HCT116 (cell line): ENCODE data around the gene MYZAP. TPM values are rescaled to one million over a fixed set of nuclear protein-coding genes. Genes with fewer than 3 reads are reported as not detected.

Experiments used
- ATAC-seq: fragments of 200-7000 bp; cut with Tn5 transposase; 2 replicates; pipeline ENCODE4 v1.9.1; 2020; ENCODE audit warnings: mild to moderate bottlenecking, moderate library complexity
- BruUV-seq: library from RNA; stranded (reverse); fragments of 400-500 nt; replicated peaks from 2 replicates; lab custom pipeline; 2021; lab: Mats Ljungman, UMichigan
- CTCF ChIA-PET: fragments of 300-600 bp; sonication (Branson Sonifier 250); formaldehyde crosslinking; loops from one replicate; lab custom pipeline; 2021; ENCODE audit warnings: antibody characterized with exemption; lab: Charles Lee
- POLR2A ChIA-PET: fragments of 300-600, 350-600 bp; sonication (Branson Sonifier 250); formaldehyde crosslinking; loops from one replicate; lab custom pipeline; 2021; ENCODE audit warnings: antibody characterized with exemption; lab: Charles Lee
- RAD21 ChIA-PET, 2 experiments: fragments of 300-600 bp; sonication (Branson Sonifier 250); formaldehyde crosslinking; loops; one replicate each; lab custom pipeline; 2023; ENCODE audit warnings: low total read pairs in 2 of 2; ENCODE audit not compliant: uncharacterized antibody in 2 of 2, unreplicated experiment in 2 of 2, low non-redundant PET in 1 of 2; lab: Charles Lee
- DNase-seq: peaks from one replicate; pipeline ENCODE4 v3.0.0-alpha.2; 2010; ENCODE audit warnings: low read depth, low spot score
- H2AFZ ChIP-seq: fragments of 200-600 bp; shearing (Covaris generic), sonication (generic); 2 replicates; pipeline ENCODE4 v1.6.1; 2017; ENCODE audit warnings: low read depth, mixed run types, mixed read lengths, antibody characterized with exemption, low read length; ENCODE audit not compliant: poor library complexity, severe bottlenecking
- H3K27ac ChIP-seq: 2 replicates; pipeline ENCODE4 v1.5.1; 2012; ENCODE audit warnings: low read depth, low read length
- H3K27me3 ChIP-seq: fragments of 200-600 bp; sonication (generic); 2 replicates; pipeline ENCODE4 v1.6.1; 2016; ENCODE audit warnings: mixed run types, low read length, mixed read lengths; ENCODE audit not compliant: insufficient read depth
- H3K36me3 ChIP-seq, 2 experiments: fragments of 200-500 bp in 1 of 2; fragments of 200-600 bp in 1 of 2; sonication (Bioruptor generic) in 1 of 2; sonication (generic) in 1 of 2; 2 replicates each; pipeline versions ENCODE4 v1.5.1 to v1.6.1; 2014 to 2016; ENCODE audit warnings: low read length in 2 of 2, inconsistent platforms in 1 of 2, mixed read lengths in 1 of 2, mixed run types in 1 of 2; ENCODE audit not compliant: insufficient read depth in 2 of 2, control insufficient read depth in 1 of 2
- H3K4me1 ChIP-seq, 2 experiments: fragments of 200-600 bp in 1 of 2; sonication (generic) in 1 of 2; 2 replicates each; pipeline versions ENCODE4 v1.5.1 to v1.6.1; 2012 to 2017; ENCODE audit warnings: low read length in 2 of 2, inconsistent platforms in 1 of 2, mild to moderate bottlenecking in 1 of 2, mixed read lengths in 1 of 2, mixed run types in 1 of 2, moderate library complexity in 1 of 2; ENCODE audit not compliant: insufficient read depth in 2 of 2, control insufficient read depth in 1 of 2
- H3K4me2 ChIP-seq: fragments of 200-600 bp; sonication (generic); 2 replicates; pipeline ENCODE4 v1.6.1; 2017; ENCODE audit warnings: mixed run types, low read length, mixed read lengths
- H3K4me3 ChIP-seq, 2 experiments: fragments of 200-600 bp in 1 of 2; sonication (generic) in 1 of 2; replicated peaks in 1 of 2; 2 replicates each; pipeline ENCODE4 v1.5.1; 2011 to 2016; ENCODE audit warnings: low read length in 2 of 2, control low read depth in 1 of 2, low read depth in 1 of 2, mild to moderate bottlenecking in 1 of 2, mixed read lengths in 1 of 2, mixed run types in 1 of 2
- H3K79me2 ChIP-seq: fragments of 200-600 bp; sonication (generic); 2 replicates; pipeline ENCODE4 v1.6.1; 2017; ENCODE audit warnings: mild to moderate bottlenecking, mixed run types, low read length, moderate library complexity, mixed read lengths; ENCODE audit not compliant: insufficient read depth
- H3K9ac ChIP-seq: fragments of 200-600 bp; sonication (generic); 2 replicates; pipeline ENCODE4 v1.6.1; 2016; ENCODE audit warnings: low read length, mixed read lengths
- H3K9me2 ChIP-seq: fragments of 200-600 bp; sonication (generic), shearing (Covaris generic); 2 replicates; pipeline ENCODE4 v1.6.1; 2017; ENCODE audit warnings: mixed run types, mild to moderate bottlenecking, moderate library complexity; ENCODE audit not compliant: insufficient read depth
- H3K9me3 ChIP-seq, 2 experiments: fragments of 200-500 bp in 1 of 2; fragments of 200-600 bp in 1 of 2; sonication (Bioruptor generic) in 1 of 2; sonication (generic) in 1 of 2; 2 replicates each; pipeline ENCODE4 v1.6.1; 2014 to 2017; ENCODE audit warnings: low read length in 2 of 2, mixed read lengths in 2 of 2, inconsistent platforms in 1 of 2, low read depth in 1 of 2, mild to moderate bottlenecking in 1 of 2, mixed run types in 1 of 2, moderate library complexity in 1 of 2; ENCODE audit not compliant: control insufficient read depth in 1 of 2, insufficient read depth in 1 of 2
- H4K20me1 ChIP-seq: fragments of 200-600 bp; sonication (generic), shearing (Covaris generic); 2 replicates; pipeline ENCODE4 v1.6.1; 2017; ENCODE audit warnings: mixed run types, mild to moderate bottlenecking, moderate library complexity; ENCODE audit not compliant: insufficient read depth
- ATF3 ChIP-seq: IDR thresholded peaks from 2 replicates; pipeline ENCODE4 v1.6.1; 2012
- CBX3 ChIP-seq: IDR thresholded peaks from 2 replicates; pipeline ENCODE4 v1.6.1; 2012; ENCODE audit warnings: low read depth
- CEBPB ChIP-seq: IDR thresholded peaks from 2 replicates; pipeline ENCODE4 v1.6.1; 2012; ENCODE audit warnings: low read depth
- EGR1 ChIP-seq: IDR thresholded peaks from 2 replicates; pipeline ENCODE4 v1.6.1; 2012; ENCODE audit warnings: low read depth
- EZH2 ChIP-seq: fragments of 200-600 bp; sonication (generic); IDR thresholded peaks from 2 replicates; pipeline ENCODE4 v1.6.1; 2017; ENCODE audit warnings: antibody characterized with exemption, mixed run types
- EZH2phosphoT487 ChIP-seq: fragments of 200-600 bp; IDR thresholded peaks from 2 replicates; pipeline ENCODE4 v1.6.1; 2018; ENCODE audit warnings: antibody characterized with exemption, borderline replicate concordance
- MAX ChIP-seq: IDR thresholded peaks from 2 replicates; pipeline ENCODE4 v1.6.1; 2012
- POLR2A ChIP-seq: IDR thresholded peaks from 2 replicates; pipeline ENCODE4 v1.7.0; 2011; ENCODE audit warnings: borderline replicate concordance; ENCODE audit not compliant: insufficient read depth, insufficient read length; ENCODE audit errors: extremely low read depth
- POLR2AphosphoS5 ChIP-seq: IDR thresholded peaks from 2 replicates; pipeline ENCODE4 v1.6.1; 2011; ENCODE audit warnings: mild to moderate bottlenecking, low read depth, low read length, moderate library complexity
- RAD21 ChIP-seq: IDR thresholded peaks from 2 replicates; pipeline ENCODE4 v1.6.1; 2012; ENCODE audit warnings: low read depth, mild to moderate bottlenecking
- REST ChIP-seq: IDR thresholded peaks from 2 replicates; pipeline ENCODE4 v1.6.1; 2012; ENCODE audit warnings: low read depth
- SRF ChIP-seq: IDR thresholded peaks from 2 replicates; pipeline ENCODE4 v1.6.1; 2012; ENCODE audit warnings: low read depth
- YY1 ChIP-seq: IDR thresholded peaks from 2 replicates; pipeline ENCODE4 v1.6.1; 2011; ENCODE audit warnings: low read length, low read depth, moderate library complexity, mild to moderate bottlenecking; ENCODE audit not compliant: insufficient replicate concordance; ENCODE audit errors: extremely low read depth
- ZFX ChIP-seq: fragments of 450-650 bp; IDR thresholded peaks from 2 replicates; pipeline ENCODE4 v1.6.1; 2017
- ZNF274 ChIP-seq: fragments of 200-500 bp; sonication (Bioruptor generic); IDR thresholded peaks from 2 replicates; pipeline ENCODE4 v1.6.1; 2014; ENCODE audit warnings: mild to moderate bottlenecking, low read depth, low read length, inconsistent platforms
- intact Hi-C: fragments of 100-400 bp; cut with micrococcal nuclease; formaldehyde crosslinking; loops from 2 replicates; pipeline ENCODE4 v1.10.0; 2022
- total RNA-seq: library from RNA; stranded (reverse); gene quantifications from one replicate; pipeline ENCODE4 v1.2.1, GENCODE V29; 2021; ENCODE audit not compliant: unreplicated experiment

Gene MYZAP
- total RNA-seq, 1 experiment from 2014 or later = 5.8 TPM

- DNase-seq (no peak), ATAC-seq (no peak)
- no peaks in the 10 kb centered on the region for H3K9me3 ChIP-seq
- CTCF ChIA-PET = interaction anchor here (1.2 to 4.0 kb wide), 2 partner anchors 11 to 25 kb away, joined by 4 to 22 read pairs; no protein-coding TSS in a partner anchor
- H3K79me2 ChIP-seq = no peaks in the 10 kb centered on the region
- RAD21 ChIA-PET = no interaction called here
- H2AFZ ChIP-seq = no peak overlapping the region
- no TSS peak for BruUV-seq
- TF ChIP-seq EGR1 = no peak
- no peak for TF ChIP-seq ZFX
- no peak for TF ChIP-seq CEBPB
- no peak for TF ChIP-seq POLR2A
- no peak for TF ChIP-seq ZNF274
- no peak for TF ChIP-seq RAD21
- TF ChIP-seq ATF3 = no peak
- TF ChIP-seq POLR2AphosphoS5 = no peak
- H3K4me1 ChIP-seq = peaks cover 31 to 41% of the 10 kb centered on the region in 2 experiments
- POLR2A ChIA-PET = no interaction called here
- no peak overlapping the region for H3K4me3 ChIP-seq
- no peak overlapping the region for H3K9ac ChIP-seq
- H3K9me2 ChIP-seq = no peaks in the 10 kb centered on the region
- H3K36me3 ChIP-seq = no peaks in the 10 kb centered on the region
- H3K27me3 ChIP-seq = no peaks in the 10 kb centered on the region
- intact Hi-C loops = no loop called here
- H3K27ac ChIP-seq = no peak overlapping the region
- no peaks in the 10 kb centered on the region for H4K20me1 ChIP-seq
- no peak overlapping the region for H3K4me2 ChIP-seq
These were observed 38.2 kb upstream of the MYZAP start for GRCh38 chr15:57553526-57553925.

GRCh38 chr15:57554063-57554811, 37.5 kb upstream of the MYZAP start:
- H3K27ac ChIP-seq = no peak overlapping the region
- H3K4me3 ChIP-seq = no peak overlapping the region
- H2AFZ ChIP-seq = no peak overlapping the region
- DNase-seq (no peak), ATAC-seq (no peak)
- CTCF ChIA-PET = interaction anchor here (1.2 to 4.0 kb wide), 2 partner anchors 12 to 26 kb away, joined by 4 to 22 read pairs; no protein-coding TSS in a partner anchor
- no peaks in the 10 kb centered on the region for H3K27me3 ChIP-seq
- RAD21 ChIA-PET = no interaction called here
- peaks cover 31 to 36% of the 10 kb centered on the region in 2 experiments for H3K4me1 ChIP-seq
- POLR2A ChIA-PET = no interaction called here
- H3K9me2 ChIP-seq = no peaks in the 10 kb centered on the region
- no peaks in the 10 kb centered on the region; a peak in 1 of 4 replicates for H3K9me3 ChIP-seq
- H3K36me3 ChIP-seq = no peaks in the 10 kb centered on the region
- BruUV-seq = no TSS peak
- no peaks in the 10 kb centered on the region for H3K79me2 ChIP-seq
- no peak overlapping the region for H3K4me2 ChIP-seq
- no peaks in the 10 kb centered on the region for H4K20me1 ChIP-seq
- intact Hi-C loops = no loop called here
- H3K9ac ChIP-seq = no peak overlapping the region
- TF ChIP-seq POLR2AphosphoS5 (no peak), EZH2 (no peak), SRF (no peak), CBX3 (no peak), YY1 (no peak), EGR1 (no peak), EZH2phosphoT487 (no peak), RAD21 (no peak), POLR2A (no peak), MAX (no peak), REST (no peak)
